Tibial nerve (tissue), 3 donors: Measurements from ENCODE around the gene SMAD7.

ENCODE experiments used
- CTCF ChIP-seq, 5 experiments: fragments of 200-600 bp in 3 of 5; fragments of 450-650 bp in 2 of 5; sonication (generic) in 3 of 5; IDR thresholded peaks; one replicate each; pipeline ENCODE4 v1.5.1; 2016 to 2019; ENCODE audit warnings: antibody characterized with exemption in 5 of 5, mild to moderate bottlenecking in 3 of 5, moderate library complexity in 2 of 5
- POLR2A ChIP-seq, 2 donors: fragments of 450-650 bp; IDR thresholded peaks; one replicate each; pipeline ENCODE4 v1.6.1; 2017; ENCODE audit warnings: antibody characterized with exemption in 2 of 2, mild to moderate bottlenecking in 2 of 2, moderate library complexity in 2 of 2

- TF ChIP-seq CTCF (IDR thresholded peaks at IDR 0.05) = no peak
- no peak for TF ChIP-seq POLR2A (IDR thresholded peaks at IDR 0.05)
Measured at GRCh38 chr18:48977914-48978313, 27.1 kb upstream of the SMAD7 start.
